ENCODE results near the gene ZFAND3. TPM values are rescaled to one million over a fixed set of nuclear protein-coding genes. Genes with fewer than 3 reads are reported as not detected.
A peak's percentile ranks its signal among the peaks of the same experiment; 100 is the strongest.

ZFAND3 gene
- total and polyA plus RNA-seq, 10 donors: 9.3 to 63.7 (median 49.9) TPM

DNA sequence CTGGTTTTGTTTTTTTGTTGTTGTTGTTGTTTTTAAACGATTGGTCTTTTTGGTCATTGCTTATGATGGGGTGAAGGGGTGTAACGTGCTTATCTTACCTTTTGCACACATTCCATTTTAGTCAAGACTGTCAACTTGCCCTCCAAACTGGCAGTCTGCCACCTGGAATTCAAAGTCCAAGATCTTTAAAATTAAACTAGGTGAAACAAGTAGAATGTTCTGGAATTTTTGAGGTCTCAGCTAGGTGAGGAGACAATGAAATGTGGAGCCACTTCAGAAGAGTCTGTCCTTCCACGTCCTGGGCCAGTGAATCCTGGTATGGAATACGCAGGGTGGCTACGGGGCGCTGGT is 344.6 kb downstream of the ZFAND3 start:
- H3K4me3 ChIP-seq: no peak overlapping the region
- peaks cover 0 to 16% (median 0%) of the 10 kb centered on the region in 6 donors for H3K36me3 ChIP-seq
- 89 to 95% (median 90%) methylated on average over 6 of the region's 6 CpGs for WGBS, 5 donors
- intact Hi-C loops (cut with DNase I; ENCODE audit: low total_unique reads): no loop called here
- H3K27ac ChIP-seq: no peak overlapping the region
- DNase-seq: no peak
- peaks cover 0 to 4% (median 0%) of the 10 kb centered on the region in 6 donors for H3K4me1 ChIP-seq
- TF ChIP-seq POLR2A (IDR thresholded peaks at IDR 0.05): no peak
- TF ChIP-seq, protein P1, sequence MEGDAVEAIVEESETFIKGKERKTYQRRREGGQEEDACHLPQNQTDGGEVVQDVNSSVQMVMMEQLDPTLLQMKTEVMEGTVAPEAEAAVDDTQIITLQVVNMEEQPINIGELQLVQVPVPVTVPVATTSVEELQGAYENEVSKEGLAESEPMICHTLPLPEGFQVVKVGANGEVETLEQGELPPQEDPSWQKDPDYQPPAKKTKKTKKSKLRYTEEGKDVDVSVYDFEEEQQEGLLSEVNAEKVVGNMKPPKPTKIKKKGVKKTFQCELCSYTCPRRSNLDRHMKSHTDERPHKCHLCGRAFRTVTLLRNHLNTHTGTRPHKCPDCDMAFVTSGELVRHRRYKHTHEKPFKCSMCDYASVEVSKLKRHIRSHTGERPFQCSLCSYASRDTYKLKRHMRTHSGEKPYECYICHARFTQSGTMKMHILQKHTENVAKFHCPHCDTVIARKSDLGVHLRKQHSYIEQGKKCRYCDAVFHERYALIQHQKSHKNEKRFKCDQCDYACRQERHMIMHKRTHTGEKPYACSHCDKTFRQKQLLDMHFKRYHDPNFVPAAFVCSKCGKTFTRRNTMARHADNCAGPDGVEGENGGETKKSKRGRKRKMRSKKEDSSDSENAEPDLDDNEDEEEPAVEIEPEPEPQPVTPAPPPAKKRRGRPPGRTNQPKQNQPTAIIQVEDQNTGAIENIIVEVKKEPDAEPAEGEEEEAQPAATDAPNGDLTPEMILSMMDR (IDR thresholded peaks at IDR 0.05 in 8 of 11, conservative IDR thresholded peaks at IDR 0.05 in 3 of 11): no peak
- TF ChIP-seq POLR2AphosphoS5 (IDR thresholded peaks at IDR 0.05): no peak
- H3K27me3 ChIP-seq (replicated peaks in 1 of 7): no peaks in the 10 kb centered on the region
- no peaks in the 10 kb centered on the region for H3K9me3 ChIP-seq

- Histone ChIP-seq H3K27ac (no peak overlapping the region), H3K36me3 (peaks cover 0 to 14% (median 0%) of the 10 kb centered on the region in 6 donors), H3K9me3 (no peaks in the 10 kb centered on the region), H3K4me1 (peaks cover 0 to 4% (median 0%) of the 10 kb centered on the region in 6 donors), H3K4me3 (no peak overlapping the region), H3K27me3 (replicated peaks in 1 of 7) (no peaks in the 10 kb centered on the region)
- 93 to 95% (median 94%) methylated on average over 13 to 14 of the region's 14 CpGs for WGBS, 5 donors
- DNase-seq: no peak
- TF ChIP-seq, protein P1 (IDR thresholded peaks at IDR 0.05 in 8 of 11, conservative IDR thresholded peaks at IDR 0.05 in 3 of 11): no peak
- peak in 2 of 3 donors; percentile 14 to 63 for TF ChIP-seq POLR2AphosphoS5 (IDR thresholded peaks at IDR 0.05)
- no peak for TF ChIP-seq POLR2A (IDR thresholded peaks at IDR 0.05)
- intact Hi-C loops (cut with DNase I; ENCODE audit: low total_unique reads): no loop called here
These were observed 345.2 kb downstream of the ZFAND3 start for GRCh38 chr6:38164671-38165108.

GRCh38 chr6:38166411-38167240 is 347.1 kb downstream of the ZFAND3 start:
- H3K4me3 ChIP-seq: no peak overlapping the region
- no peak for DNase-seq
- TF ChIP-seq POLR2A (IDR thresholded peaks at IDR 0.05): no peak
- TF ChIP-seq POLR2AphosphoS5 (IDR thresholded peaks at IDR 0.05): peak in 1 of 3 donors; percentile 13
- TF ChIP-seq, protein P1 (IDR thresholded peaks at IDR 0.05 in 8 of 11, conservative IDR thresholded peaks at IDR 0.05 in 3 of 11): no peak

GRCh38 chr6:38167598-38167997 is 348.1 kb downstream of the ZFAND3 start:
- no peak for DNase-seq
- intact Hi-C loops (cut with DNase I; ENCODE audit: low total_unique reads): no loop called here
- Histone ChIP-seq H3K36me3 (peaks cover 0 to 21% (median 0%) of the 10 kb centered on the region in 6 donors), H3K27me3 (replicated peaks in 1 of 7) (no peaks in the 10 kb centered on the region), H3K4me1 (peaks cover 0 to 4% (median 0%) of the 10 kb centered on the region in 6 donors), H3K27ac (no peak overlapping the region), H3K4me3 (no peak overlapping the region), H3K9me3 (no peaks in the 10 kb centered on the region)
- 79 to 94% (median 90%) methylated on average over 6 to 11 of the region's 11 CpGs for whole genome bisulfite sequencing, 5 donors
- TF ChIP-seq POLR2AphosphoS5 (IDR thresholded peaks at IDR 0.05): peak in 1 of 3 donors; percentile 8
- TF ChIP-seq, protein P1 (IDR thresholded peaks at IDR 0.05 in 8 of 11, conservative IDR thresholded peaks at IDR 0.05 in 3 of 11): no peak

More at GRCh38 chr6:38166411-38167240, 347.1 kb downstream of the ZFAND3 start:
- 76 to 85% (median 81%) methylated on average over 20 to 32 of the region's 32 CpGs for WGBS, 5 donors
- H3K36me3 ChIP-seq: peaks cover 0 to 17% (median 0%) of the 10 kb centered on the region in 6 donors
- H3K4me1 ChIP-seq: peaks cover 0 to 4% (median 0%) of the 10 kb centered on the region in 6 donors
- no peaks in the 10 kb centered on the region for H3K9me3 ChIP-seq
- no peak overlapping the region for H3K27ac ChIP-seq
- intact Hi-C loops (cut with DNase I; ENCODE audit: low total_unique reads): no loop called here
- no peaks in the 10 kb centered on the region for H3K27me3 ChIP-seq (replicated peaks in 1 of 7)

Data from spleen (tissue), 11 donors.